Ectodermal cell (in vitro differentiated cells): ENCODE results near the gene HACD4.

Experiments
- H3K27ac ChIP-seq: 2 replicates; pipeline ENCODE4 v1.7.0; 2013; ENCODE audit warnings: mild to moderate bottlenecking, low read depth, low read length; ENCODE audit not compliant: insufficient read depth, poor library complexity, severe bottlenecking
- H3K27me3 ChIP-seq: 2 replicates; pipeline ENCODE4 v1.7.0; 2013; ENCODE audit warnings: mild to moderate bottlenecking, low read length; ENCODE audit not compliant: insufficient read depth, control insufficient read depth, poor library complexity, severe bottlenecking
- H3K36me3 ChIP-seq: one replicate; pipeline ENCODE4 v1.7.0; 2013; ENCODE audit warnings: low read length; ENCODE audit not compliant: control insufficient read depth, insufficient read depth
- H3K4me1 ChIP-seq: one replicate; pipeline ENCODE4 v1.7.0; 2013; ENCODE audit warnings: low read length; ENCODE audit not compliant: control insufficient read depth, insufficient read depth
- H3K4me3 ChIP-seq: 2 replicates; pipeline ENCODE4 v1.7.0; 2013; ENCODE audit warnings: low read depth, low read length, control low read depth; ENCODE audit not compliant: insufficient read depth
- H3K9me3 ChIP-seq: 2 replicates; pipeline ENCODE4 v1.7.0; 2013; ENCODE audit warnings: mild to moderate bottlenecking, low read length, moderate library complexity; ENCODE audit not compliant: control insufficient read depth
- WGBS, 2 experiments: methylation state at CpG; one replicate each; pipeline ENCODE4 v1.1.7; 2013; ENCODE audit warnings: missing lambda C conversion rate in 2 of 2; 5-methylcytosine and 5-hydroxymethylcytosine counted together

HACD4 gene

DNA sequence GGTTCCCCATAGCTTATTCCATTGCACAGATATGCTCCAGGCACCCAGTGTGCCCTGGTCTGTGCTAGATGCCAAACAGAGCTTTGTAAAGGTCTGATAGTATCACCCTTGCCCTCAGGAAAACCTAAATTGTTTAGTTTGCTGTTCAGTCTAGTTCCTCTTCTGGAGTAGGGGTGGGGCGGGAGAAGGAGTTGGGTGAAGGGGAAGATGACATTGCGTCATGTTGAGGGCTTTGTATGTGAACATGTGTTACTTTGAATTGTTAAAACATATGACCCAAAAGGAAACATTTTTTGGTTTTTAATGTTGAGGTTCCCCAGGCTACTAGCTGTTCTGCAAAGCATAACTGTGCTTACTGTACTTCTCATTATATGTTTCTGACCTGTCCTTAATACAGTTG, 40.6 kb downstream of the HACD4 start:
- Histone ChIP-seq H3K27ac (no peak overlapping the region), H3K4me3 (no peak overlapping the region), H3K4me1 (no peaks in the 10 kb centered on the region), H3K9me3 (no peaks in the 10 kb centered on the region), H3K36me3 (peaks cover 11% of the 10 kb centered on the region), H3K27me3 (no peaks in the 10 kb centered on the region)
- WGBS, 2 experiments: 100% methylated on average over 2 of the region's 2 CpGs

DNA sequence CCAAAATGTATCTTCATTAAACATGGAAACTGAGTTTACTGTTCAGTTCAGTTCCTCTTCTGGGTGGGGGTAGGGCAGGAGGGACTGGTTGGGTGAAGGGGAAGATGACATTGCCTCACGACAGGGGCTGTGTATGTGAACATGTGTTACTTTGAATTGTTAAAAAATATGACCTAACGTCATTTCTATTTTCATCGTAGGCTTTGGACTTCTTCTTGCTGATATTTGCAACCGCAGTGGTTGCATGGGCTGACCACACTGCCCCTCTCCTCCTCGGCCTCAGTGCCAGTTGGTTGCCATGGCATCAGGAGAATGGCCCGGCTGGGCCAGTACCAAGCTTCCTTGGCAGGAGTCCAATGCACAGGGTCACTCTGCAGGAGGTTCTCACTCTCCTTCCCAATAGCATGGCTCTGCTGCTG, 41.5 kb downstream of the HACD4 start:
- Histone ChIP-seq H3K9me3 (no peaks in the 10 kb centered on the region), H3K36me3 (peaks cover 11% of the 10 kb centered on the region), H3K4me3 (no peak overlapping the region), H3K4me1 (no peaks in the 10 kb centered on the region), H3K27ac (no peak overlapping the region), H3K27me3 (no peaks in the 10 kb centered on the region)
- WGBS, 2 experiments: 94 to 97% methylated on average over 6 of the region's 6 CpGs

DNA sequence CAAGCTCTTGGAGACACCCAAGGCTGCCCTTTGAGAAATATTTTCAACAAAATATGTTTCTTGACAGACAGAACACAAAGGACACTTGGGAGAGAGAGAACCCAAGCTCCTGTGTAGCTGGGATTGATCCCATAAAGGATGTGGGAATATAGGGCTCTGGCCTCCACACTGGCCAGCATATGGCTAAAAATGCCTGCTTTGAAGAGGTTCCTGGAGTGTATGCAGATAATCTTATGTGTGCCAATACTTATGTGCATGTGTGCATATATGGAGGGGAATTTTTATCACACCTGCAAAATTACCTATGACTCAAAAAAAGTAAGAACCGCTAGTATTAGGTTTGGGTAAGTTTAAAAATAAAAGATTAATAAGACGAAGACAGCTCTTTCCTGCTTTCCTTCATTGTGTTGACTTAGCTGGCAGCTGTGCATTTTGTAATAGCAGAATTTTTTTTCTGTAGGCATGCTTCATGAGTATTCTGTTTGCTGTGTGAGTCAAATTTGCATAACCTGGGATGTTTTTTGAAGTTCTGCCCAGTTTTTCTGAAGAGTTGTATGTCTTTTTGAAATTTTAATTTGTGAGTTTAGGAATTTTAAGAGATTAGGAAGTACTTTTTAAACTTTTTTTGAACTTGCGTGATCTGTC, 42.6 kb downstream of the HACD4 start:
- Histone ChIP-seq H3K27me3 (no peaks in the 10 kb centered on the region), H3K27ac (peak overlapping the region; percentile 16), H3K9me3 (no peaks in the 10 kb centered on the region), H3K4me3 (no peak overlapping the region), H3K36me3 (peaks cover 11% of the 10 kb centered on the region), H3K4me1 (no peaks in the 10 kb centered on the region)
- WGBS, 2 experiments: 60 to 69% methylated on average over 3 of the region's 3 CpGs

DNA sequence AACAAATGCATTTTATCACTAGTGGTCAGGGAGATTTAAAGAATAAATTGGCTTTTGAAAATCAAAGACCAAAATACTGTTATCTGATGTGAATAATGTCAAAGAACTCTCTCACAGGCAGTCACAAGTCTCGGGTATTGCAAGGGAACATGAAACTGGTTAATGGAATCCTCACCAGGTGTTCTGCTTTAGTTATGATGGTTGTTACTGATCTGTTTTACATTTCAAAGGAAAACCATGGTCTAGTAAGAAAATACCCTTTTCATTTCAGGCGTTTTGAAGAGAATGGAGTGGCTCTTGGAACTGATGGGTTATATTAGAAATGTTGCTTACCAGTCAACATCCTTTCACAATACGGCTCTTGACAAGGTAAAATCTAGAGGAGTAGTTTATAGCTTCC, 43.4 kb downstream of the HACD4 start:
- 67 to 77% methylated on average over 3 of the region's 3 CpGs for WGBS, 2 experiments
- H3K27me3 ChIP-seq: no peaks in the 10 kb centered on the region
- no peak overlapping the region for H3K27ac ChIP-seq
- H3K36me3 ChIP-seq: peaks cover 11% of the 10 kb centered on the region
- H3K9me3 ChIP-seq: no peaks in the 10 kb centered on the region
- no peak overlapping the region for H3K4me3 ChIP-seq
- H3K4me1 ChIP-seq: no peaks in the 10 kb centered on the region

DNA sequence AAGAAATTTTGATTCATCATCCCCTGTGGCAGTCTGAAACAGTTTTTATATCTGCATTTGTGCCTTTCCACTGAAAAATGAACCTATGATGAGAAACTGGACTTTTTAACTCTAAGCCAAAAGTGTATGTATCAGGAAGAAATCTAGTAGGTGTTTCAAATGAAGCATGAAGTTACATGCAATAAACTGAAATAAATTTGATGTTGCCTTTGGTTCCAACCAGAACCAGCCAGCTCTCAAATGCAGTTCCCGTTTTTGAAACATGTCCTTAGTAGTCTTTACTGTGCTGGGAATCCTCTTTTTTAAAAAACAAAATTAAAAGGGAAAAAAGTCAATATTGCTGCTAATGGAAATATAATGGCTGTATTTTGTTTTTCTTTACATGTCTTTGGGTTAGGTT, 43.9 kb downstream of the HACD4 start:
- no peak overlapping the region for H3K4me3 ChIP-seq
- H3K36me3 ChIP-seq: peaks cover 11% of the 10 kb centered on the region
- H3K9me3 ChIP-seq: no peaks in the 10 kb centered on the region
- H3K4me1 ChIP-seq: no peaks in the 10 kb centered on the region
- 80 to 100% methylated on average over 1 of the region's 1 CpG for WGBS, 2 experiments
- H3K27ac ChIP-seq: no peak overlapping the region
- H3K27me3 ChIP-seq: no peaks in the 10 kb centered on the region

DNA sequence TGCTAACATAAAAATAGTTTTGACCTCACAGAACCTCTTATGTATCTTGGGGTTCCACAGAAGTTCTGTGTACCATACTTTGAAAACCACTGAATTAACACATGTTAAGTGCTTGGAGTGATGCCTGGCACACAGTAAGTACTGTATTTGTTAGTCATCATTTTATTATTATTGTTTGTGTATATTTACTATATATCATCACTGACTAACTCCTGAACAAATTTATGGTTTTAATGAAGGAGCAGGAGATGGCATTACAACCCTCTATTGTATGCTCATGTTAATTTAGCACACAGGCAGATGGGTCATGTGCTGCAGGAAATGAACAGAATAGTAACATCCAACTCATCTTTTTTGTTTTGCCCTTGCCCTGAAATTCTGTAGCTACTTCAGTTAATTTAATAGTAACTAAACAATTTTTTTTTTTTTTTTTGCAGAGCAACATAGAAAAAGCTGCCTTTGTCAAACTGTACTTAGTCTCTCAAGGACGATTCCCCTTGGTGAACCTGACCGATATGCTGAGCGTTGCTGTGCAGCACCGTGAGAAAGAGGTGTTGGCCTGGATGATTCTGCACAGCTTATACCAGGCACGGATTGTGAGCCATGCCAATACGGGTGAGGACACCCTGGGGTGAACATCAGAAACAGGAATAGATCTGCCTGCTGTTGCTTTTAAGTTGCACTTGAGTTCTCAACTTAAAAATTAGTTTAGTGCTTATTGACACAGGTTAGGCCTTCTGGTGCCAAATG, 45.4 kb downstream of the HACD4 start:
- Histone ChIP-seq H3K9me3 (no peaks in the 10 kb centered on the region), H3K4me3 (no peak overlapping the region), H3K27ac (no peak overlapping the region), H3K36me3 (peaks cover 11% of the 10 kb centered on the region), H3K4me1 (no peaks in the 10 kb centered on the region), H3K27me3 (no peaks in the 10 kb centered on the region)
- 92 to 94% methylated on average over 6 of the region's 6 CpGs for WGBS, 2 experiments

DNA sequence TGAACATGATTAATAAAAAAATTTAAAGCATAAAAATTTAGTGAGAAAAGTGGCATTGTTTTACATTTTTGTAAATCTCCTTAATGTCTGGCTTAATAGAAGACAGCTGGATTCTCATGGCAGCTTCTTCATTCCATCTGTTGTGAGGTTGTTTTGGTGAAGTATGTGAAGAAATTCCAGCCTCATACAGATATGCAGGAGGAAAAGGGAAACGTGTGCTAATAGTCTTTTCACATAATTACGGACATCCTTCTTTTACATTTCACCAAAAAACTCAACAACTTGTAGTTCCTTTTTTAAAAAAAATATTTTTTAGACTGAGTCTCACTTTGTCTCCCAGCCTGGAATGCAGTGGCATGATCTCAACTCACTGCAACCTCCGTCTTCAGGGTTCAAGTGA, 46.9 kb downstream of the HACD4 start:
- H3K36me3 ChIP-seq: no peaks in the 10 kb centered on the region
- H3K9me3 ChIP-seq: no peaks in the 10 kb centered on the region
- H3K27ac ChIP-seq: no peak overlapping the region
- H3K4me3 ChIP-seq: no peak overlapping the region
- no peaks in the 10 kb centered on the region for H3K27me3 ChIP-seq
- WGBS, 2 experiments: 90 to 94% methylated on average over 3 of the region's 3 CpGs
- H3K4me1 ChIP-seq: no peaks in the 10 kb centered on the region

DNA sequence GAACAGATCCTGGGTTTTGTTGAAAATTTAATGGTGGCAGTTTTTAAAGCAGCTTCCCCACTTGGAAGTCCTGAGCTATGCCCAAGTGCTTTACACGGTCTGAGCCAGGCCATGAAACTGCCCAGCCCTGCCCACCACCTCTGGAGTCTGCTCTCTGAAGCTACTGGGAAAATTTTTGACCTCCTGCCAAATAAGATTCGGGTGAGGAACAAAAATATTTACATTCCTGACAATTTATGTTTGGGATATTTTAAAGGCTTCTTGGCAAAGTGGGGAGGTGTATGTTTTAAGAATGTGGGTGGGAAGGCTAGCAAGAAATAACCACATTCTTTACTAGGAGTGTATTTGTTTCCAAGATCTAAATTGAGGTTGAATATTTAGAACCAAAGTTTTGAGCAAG, 50.0 kb downstream of the HACD4 start:
- WGBS, 2 experiments: 91 to 98% methylated on average over 2 of the region's 2 CpGs
- Histone ChIP-seq H3K4me1 (no peaks in the 10 kb centered on the region), H3K4me3 (no peak overlapping the region), H3K27me3 (no peaks in the 10 kb centered on the region), H3K9me3 (no peaks in the 10 kb centered on the region), H3K36me3 (no peaks in the 10 kb centered on the region), H3K27ac (no peak overlapping the region)

DNA sequence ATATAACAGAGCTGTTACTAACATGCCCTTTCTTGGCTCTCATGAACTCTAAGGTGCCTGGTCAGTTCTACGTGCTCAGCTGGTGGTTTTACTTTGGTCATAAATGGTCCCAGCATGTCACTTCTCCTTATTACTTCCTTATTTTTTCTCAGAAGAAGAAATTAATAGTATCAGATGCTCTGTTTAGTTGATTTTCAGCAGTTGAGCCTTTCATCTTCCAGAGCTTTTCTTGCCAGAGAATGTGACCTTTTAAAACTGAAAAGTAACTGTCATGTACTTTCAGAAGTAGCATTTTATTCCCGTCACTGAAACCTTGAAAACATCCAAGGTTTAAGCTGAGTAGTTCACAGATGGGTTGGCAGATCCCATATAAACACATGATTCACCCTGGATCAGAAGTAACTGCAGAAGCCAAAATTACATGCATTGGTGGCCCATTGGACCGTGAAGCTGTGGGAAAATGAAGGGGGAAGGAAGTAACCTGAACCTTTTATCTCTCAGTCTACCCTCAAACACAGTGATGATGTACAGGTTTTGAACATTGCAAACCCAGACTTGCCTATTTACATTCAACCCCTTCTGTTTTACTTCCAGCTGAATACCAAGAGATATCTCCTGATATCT, 50.5 kb downstream of the HACD4 start:
- H3K36me3 ChIP-seq: no peaks in the 10 kb centered on the region
- no peaks in the 10 kb centered on the region for H3K4me1 ChIP-seq
- no peak overlapping the region for H3K27ac ChIP-seq
- H3K27me3 ChIP-seq: no peaks in the 10 kb centered on the region
- no peak overlapping the region for H3K4me3 ChIP-seq
- WGBS, 2 experiments: 91 to 94% methylated on average over 3 of the region's 3 CpGs
- no peaks in the 10 kb centered on the region for H3K9me3 ChIP-seq

DNA sequence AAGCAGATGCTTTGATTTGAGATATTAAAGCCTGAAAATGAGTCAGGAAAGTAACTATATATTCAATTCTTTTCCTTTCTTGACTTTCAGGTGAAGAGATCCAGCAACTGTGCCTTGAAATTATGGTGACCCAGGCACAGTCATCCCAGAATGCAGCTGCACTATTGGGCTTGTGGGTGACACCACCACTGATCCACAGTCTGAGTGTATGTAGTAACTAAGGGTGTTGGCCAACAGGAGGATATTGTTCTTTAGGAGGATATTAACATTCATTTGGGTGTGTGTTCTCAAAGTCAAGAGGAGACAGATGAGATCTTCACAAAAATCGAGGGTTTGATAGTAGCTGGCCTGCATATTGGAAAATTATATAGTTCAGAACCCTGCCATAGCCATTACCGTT, 53.2 kb downstream of the HACD4 start:
- H3K27me3 ChIP-seq: no peaks in the 10 kb centered on the region
- H3K4me1 ChIP-seq: no peaks in the 10 kb centered on the region
- no peaks in the 10 kb centered on the region for H3K36me3 ChIP-seq
- no peaks in the 10 kb centered on the region for H3K9me3 ChIP-seq
- 98 to 100% methylated on average over 1 to 2 of the region's 2 CpGs for WGBS, 2 experiments
- no peak overlapping the region for H3K27ac ChIP-seq
- H3K4me3 ChIP-seq: no peak overlapping the region
